Prostate gland (tissue), 2 donors: Measurements from ENCODE around the gene RNASE12.

ENCODE experiments used
- POLR2A ChIP-seq: fragments of 450-650 bp; IDR thresholded peaks from one replicate; pipeline ENCODE4 v1.6.1; 2016; ENCODE audit warnings: antibody characterized with exemption, mild to moderate bottlenecking
- POLR2AphosphoS5 ChIP-seq: sonication (generic); formaldehyde crosslinking; IDR thresholded peaks from one replicate; pipeline ENCODE4 v1.6.1; 2017; ENCODE audit warnings: antibody characterized with exemption
- TF ChIP-seq, protein P1 (sequence below), 4 experiments: fragments of 200-600 bp in 2 of 4; fragments of 450-650 bp in 2 of 4; sonication (generic) in 2 of 4; IDR thresholded peaks; 1 replicate in 3 of 4; 2 replicates in 1 of 4; pipeline ENCODE4 v1.5.1; 2016 to 2019; ENCODE audit warnings: antibody characterized with exemption in 4 of 4, mild to moderate bottlenecking in 2 of 4, moderate library complexity in 2 of 4

GRCh38 chr14:20564501-20564997 lies 26.6 kb downstream of the RNASE12 start:
- TF ChIP-seq, protein P1, sequence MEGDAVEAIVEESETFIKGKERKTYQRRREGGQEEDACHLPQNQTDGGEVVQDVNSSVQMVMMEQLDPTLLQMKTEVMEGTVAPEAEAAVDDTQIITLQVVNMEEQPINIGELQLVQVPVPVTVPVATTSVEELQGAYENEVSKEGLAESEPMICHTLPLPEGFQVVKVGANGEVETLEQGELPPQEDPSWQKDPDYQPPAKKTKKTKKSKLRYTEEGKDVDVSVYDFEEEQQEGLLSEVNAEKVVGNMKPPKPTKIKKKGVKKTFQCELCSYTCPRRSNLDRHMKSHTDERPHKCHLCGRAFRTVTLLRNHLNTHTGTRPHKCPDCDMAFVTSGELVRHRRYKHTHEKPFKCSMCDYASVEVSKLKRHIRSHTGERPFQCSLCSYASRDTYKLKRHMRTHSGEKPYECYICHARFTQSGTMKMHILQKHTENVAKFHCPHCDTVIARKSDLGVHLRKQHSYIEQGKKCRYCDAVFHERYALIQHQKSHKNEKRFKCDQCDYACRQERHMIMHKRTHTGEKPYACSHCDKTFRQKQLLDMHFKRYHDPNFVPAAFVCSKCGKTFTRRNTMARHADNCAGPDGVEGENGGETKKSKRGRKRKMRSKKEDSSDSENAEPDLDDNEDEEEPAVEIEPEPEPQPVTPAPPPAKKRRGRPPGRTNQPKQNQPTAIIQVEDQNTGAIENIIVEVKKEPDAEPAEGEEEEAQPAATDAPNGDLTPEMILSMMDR (IDR thresholded peaks at IDR 0.05), result no peak
- no peak for TF ChIP-seq POLR2AphosphoS5
- no peak for TF ChIP-seq POLR2A
